RWPE1 (cell line): ENCODE measurements around the gene ATXN7L3.

Source experiments
- CTCF ChIA-PET: fragments of 350-600 bp; sonication (Branson Sonifier 250); formaldehyde crosslinking; extraction: SDS; loops from one replicate; lab custom pipeline; 2021; lab: Yijun Ruan, JAX
- POLR2A ChIA-PET: fragments of 400-600 bp; formaldehyde crosslinking; extraction: SDS; loops from one replicate; lab custom pipeline; 2020; ENCODE audit warnings: antibody characterized with exemption; ENCODE audit not compliant: low non-redundant PET; lab: Yijun Ruan, JAX
- DNase-seq: peaks from one replicate; pipeline ENCODE4 v3.0.0; 2012; ENCODE audit warnings: low spot score
- H3K27ac ChIP-seq: fragments of 450-650 bp; 2 replicates; pipeline ENCODE4 v1.5.1; 2017
- CTCF ChIP-seq: fragments of 450-650 bp; conservative IDR thresholded peaks from 2 replicates; pipeline ENCODE4 v1.5.1; 2017; ENCODE audit warnings: low read depth, mild to moderate bottlenecking

Gene ATXN7L3

GRCh38 chr17:44188576-44189403, 10.9 kb downstream of the ATXN7L3 start:
- peak overlapping the region; percentile 85 for H3K27ac ChIP-seq
- CTCF ChIA-PET: interaction anchor here (0.6 to 0.9 kb wide), 3 partner anchors 16 to 142 kb away, joined by 3 to 5 read pairs (median 5); no protein-coding TSS in a partner anchor

DNA sequence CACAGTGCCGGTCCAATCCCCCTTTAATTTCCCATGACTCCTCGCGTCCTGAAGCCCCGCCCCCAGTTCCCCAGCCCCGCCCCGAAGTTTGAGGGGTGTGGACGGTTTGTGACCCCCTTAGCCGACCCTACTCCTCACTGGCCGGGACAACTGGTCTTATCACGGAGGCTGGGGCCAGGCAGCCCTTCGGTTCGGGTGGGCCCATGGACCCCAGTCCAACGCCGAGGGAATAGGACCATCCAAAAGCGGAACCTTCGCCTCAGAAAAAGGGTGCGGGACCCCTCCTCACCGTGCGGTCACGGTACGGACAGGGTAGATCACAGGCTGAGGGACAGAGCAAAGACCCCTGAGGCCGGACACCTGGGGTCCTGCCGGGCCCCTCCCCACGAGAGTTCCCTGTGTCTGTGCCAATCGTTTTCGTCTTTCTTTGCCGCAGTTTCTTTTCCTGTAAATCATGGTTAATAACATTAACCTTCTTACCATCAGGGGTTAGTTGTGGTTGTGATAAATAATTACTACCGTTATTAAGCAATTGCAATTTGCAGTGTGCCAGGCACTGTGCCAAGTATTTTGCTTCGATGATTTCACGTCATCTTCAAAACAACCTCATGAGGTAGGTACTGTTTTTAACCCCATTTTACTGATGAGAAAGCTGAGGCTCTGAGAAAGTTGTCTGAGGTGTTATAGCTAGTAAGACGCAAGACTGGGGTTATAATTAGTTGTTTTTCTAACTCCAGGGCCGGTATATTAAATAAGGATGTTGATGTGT, 12.4 kb downstream of the ATXN7L3 start:
- H3K27ac ChIP-seq: peak overlapping the region; percentile 94
- POLR2A ChIA-PET: interaction anchor here (0.5 to 1.6 kb wide), 7 partner anchors 12 to 158 kb away, joined by 3 to 5 read pairs (median 3); no protein-coding TSS in a partner anchor
- DNase-seq: peak; percentile 75
- no peak for TF ChIP-seq CTCF
- CTCF ChIA-PET: no interaction called here

More at GRCh38 chr17:44188576-44189403, 10.9 kb downstream of the ATXN7L3 start:
- TF ChIP-seq CTCF: no peak
- POLR2A ChIA-PET: interaction anchor here (0.6 kb wide), 1 partner anchor 827 kb away, joined by 3 read pairs; no protein-coding TSS in a partner anchor
- no peak for DNase-seq

- CTCF ChIA-PET: interaction anchor here (0.6 to 1.1 kb wide), 5 partner anchors 18 to 164 kb away, joined by 3 to 7 read pairs (median 4); no protein-coding TSS in a partner anchor
- POLR2A ChIA-PET: interaction anchor here (0.6 to 1.6 kb wide), 7 partner anchors 11 to 159 kb away, joined by 3 to 7 read pairs (median 4); no protein-coding TSS in a partner anchor
- no peak for TF ChIP-seq CTCF
- DNase-seq: peak; percentile 100
- peak within 1 kb of the TSS; percentile 94 for H3K27ac ChIP-seq
Measured at GRCh38 chr17:44186307-44187130, 13.2 kb downstream of the ATXN7L3 start, which contains the start of gene TMUB2. TMUB2 (plus strand) TSS chr17:44186972; CDS start chr17:44187709, 737 bp downstream.

DNA sequence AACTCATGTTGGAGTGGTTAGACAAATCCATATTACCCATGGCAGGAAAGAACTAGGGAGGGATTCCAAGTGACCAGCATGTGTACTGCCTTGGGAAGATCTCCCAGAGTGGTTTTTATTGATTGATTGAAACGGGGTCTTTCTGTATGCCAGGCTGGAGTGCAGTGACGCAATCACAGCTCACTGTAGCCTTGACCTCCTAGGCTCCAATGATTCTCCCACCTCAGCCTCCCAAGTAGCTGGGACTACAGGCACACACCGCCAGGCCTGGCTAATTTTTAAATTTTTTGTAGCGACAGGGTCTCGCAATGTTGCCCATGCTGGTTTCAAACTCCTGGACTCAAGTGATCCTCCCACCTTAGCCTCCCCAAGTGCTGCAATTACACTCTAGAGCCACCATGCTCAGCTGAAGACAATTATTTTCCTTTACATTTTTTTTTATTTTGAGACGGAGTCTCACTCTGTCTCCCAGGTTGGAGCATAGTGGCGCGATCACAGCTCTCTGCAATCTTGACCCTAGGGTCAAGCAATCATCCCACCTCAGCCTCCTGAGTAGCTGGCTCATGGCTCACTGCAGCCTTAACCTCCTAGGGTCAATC, 15.4 kb downstream of the ATXN7L3 start:
- CTCF ChIA-PET: no interaction called here
- H3K27ac ChIP-seq: peak overlapping the region; percentile 38
- POLR2A ChIA-PET: interaction anchor here (0.6 kb wide), 1 partner anchor 124 kb away, joined by 5 read pairs; no protein-coding TSS in a partner anchor
- no peak for DNase-seq
- TF ChIP-seq CTCF: no peak

GRCh38 chr17:44183024-44183423, 16.7 kb downstream of the ATXN7L3 start:
- ChIA-PET POLR2A (interaction anchor here (0.6 kb wide), 1 partner anchor 122 kb away, joined by 4 read pairs; no protein-coding TSS in a partner anchor), CTCF (no interaction called here)
- peak overlapping the region; percentile 26; the same call in 1 of the 2 replicates for H3K27ac ChIP-seq
- no peak for TF ChIP-seq CTCF
- no peak for DNase-seq
